ENCODE data around the gene COL19A1. TPM values are rescaled to one million over a fixed set of nuclear protein-coding genes. Genes with fewer than 3 reads are reported as not detected.

The COL19A1 gene
- total RNA-seq, 1 experiment from 2014 or later, result not detected

- BruUV-seq (replicated peaks), result no TSS peak
- H3K27ac ChIP-seq (ENCODE audit: low read length), result no peak overlapping the region
- ATAC-seq (no peak), DNase-seq (ENCODE audit: low read depth, low spot score) (no peak)
- no peak for TF ChIP-seq SIN3A (IDR thresholded peaks at IDR 0.05; ENCODE audit: borderline replicate concordance, insufficient read depth, low read depth, low read length)
- TF ChIP-seq CTCF (IDR thresholded peaks at IDR 0.05), result no peak
- no peak for TF ChIP-seq POLR2AphosphoS5 (IDR thresholded peaks at IDR 0.05; ENCODE audit: low read depth, low read length)
- TF ChIP-seq, protein P1, sequence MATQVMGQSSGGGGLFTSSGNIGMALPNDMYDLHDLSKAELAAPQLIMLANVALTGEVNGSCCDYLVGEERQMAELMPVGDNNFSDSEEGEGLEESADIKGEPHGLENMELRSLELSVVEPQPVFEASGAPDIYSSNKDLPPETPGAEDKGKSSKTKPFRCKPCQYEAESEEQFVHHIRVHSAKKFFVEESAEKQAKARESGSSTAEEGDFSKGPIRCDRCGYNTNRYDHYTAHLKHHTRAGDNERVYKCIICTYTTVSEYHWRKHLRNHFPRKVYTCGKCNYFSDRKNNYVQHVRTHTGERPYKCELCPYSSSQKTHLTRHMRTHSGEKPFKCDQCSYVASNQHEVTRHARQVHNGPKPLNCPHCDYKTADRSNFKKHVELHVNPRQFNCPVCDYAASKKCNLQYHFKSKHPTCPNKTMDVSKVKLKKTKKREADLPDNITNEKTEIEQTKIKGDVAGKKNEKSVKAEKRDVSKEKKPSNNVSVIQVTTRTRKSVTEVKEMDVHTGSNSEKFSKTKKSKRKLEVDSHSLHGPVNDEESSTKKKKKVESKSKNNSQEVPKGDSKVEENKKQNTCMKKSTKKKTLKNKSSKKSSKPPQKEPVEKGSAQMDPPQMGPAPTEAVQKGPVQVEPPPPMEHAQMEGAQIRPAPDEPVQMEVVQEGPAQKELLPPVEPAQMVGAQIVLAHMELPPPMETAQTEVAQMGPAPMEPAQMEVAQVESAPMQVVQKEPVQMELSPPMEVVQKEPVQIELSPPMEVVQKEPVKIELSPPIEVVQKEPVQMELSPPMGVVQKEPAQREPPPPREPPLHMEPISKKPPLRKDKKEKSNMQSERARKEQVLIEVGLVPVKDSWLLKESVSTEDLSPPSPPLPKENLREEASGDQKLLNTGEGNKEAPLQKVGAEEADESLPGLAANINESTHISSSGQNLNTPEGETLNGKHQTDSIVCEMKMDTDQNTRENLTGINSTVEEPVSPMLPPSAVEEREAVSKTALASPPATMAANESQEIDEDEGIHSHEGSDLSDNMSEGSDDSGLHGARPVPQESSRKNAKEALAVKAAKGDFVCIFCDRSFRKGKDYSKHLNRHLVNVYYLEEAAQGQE (IDR thresholded peaks at IDR 0.05; ENCODE audit: insufficient read depth in 1 of 2, low read depth in 2 of 2, low read length in 1 of 2), result no peak
- TF ChIP-seq TCF7L2 (IDR thresholded peaks at IDR 0.05; ENCODE audit: low read depth, low read length), result no peak
- no peak overlapping the region for H3K4me3 ChIP-seq (ENCODE audit: low read depth in 2 of 2, low read length in 2 of 2)
- peaks cover 3% of the 10 kb centered on the region; the same call in 1 of the 2 replicates for H3K9me3 ChIP-seq (ENCODE audit: control insufficient read depth, insufficient read depth, low read depth, low read length)
- intact Hi-C loops (cut with micrococcal nuclease; ENCODE audit: unreplicated experiment), result no loop called here
- CTCF ChIA-PET, result no interaction called here
- no peaks in the 10 kb centered on the region for H3K27me3 ChIP-seq (ENCODE audit: control insufficient read depth, insufficient read depth, low read length)
- H3K4me1 ChIP-seq (ENCODE audit: control insufficient read depth, insufficient read depth, low read length), result no peaks in the 10 kb centered on the region
- in situ Hi-C loops (cut with HindIII; ENCODE audit: low pct_unique_long_range_greater_than_20kb, low sequenced_read_pairs), result no loop called here
- POLR2A ChIA-PET, result no interaction called here
- no peaks in the 10 kb centered on the region for H3K36me3 ChIP-seq (ENCODE audit: control insufficient read depth, insufficient read depth, low read length)
These were observed 35.0 kb downstream of the COL19A1 start for GRCh38 chr6:69901361-69901760.

DNA sequence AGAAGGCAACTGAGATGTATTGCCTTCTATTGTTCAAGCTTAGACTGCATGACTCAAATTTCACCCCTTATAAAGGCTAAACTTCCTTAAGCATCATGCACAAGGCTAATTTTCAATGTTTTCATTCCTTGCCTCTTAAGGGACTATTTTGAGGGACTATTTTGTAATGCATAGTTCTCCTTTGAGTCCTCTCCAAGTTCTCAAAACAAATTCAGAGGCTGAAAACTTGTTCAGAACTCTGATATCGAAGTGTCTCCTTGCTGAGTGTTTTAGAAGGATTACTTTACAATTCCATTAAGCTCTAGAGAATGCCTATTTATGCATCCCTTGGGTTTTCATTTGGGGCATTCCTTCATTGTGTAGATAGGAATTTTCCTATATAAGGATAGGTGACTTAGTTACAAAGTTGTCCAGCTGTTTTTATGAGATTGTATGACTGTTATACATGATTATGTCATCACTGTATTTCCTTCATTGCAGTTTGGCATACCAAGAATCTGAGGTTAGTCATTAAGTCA, 41.7 kb downstream of the COL19A1 start:
- TF ChIP-seq, protein P1 (IDR thresholded peaks at IDR 0.05; ENCODE audit: insufficient read depth in 1 of 2, low read depth in 2 of 2, low read length in 1 of 2), result no peak
- TF ChIP-seq TCF7L2 (IDR thresholded peaks at IDR 0.05; ENCODE audit: low read depth, low read length) (no peak), CTCF (IDR thresholded peaks at IDR 0.05) (no peak), SIN3A (IDR thresholded peaks at IDR 0.05; ENCODE audit: borderline replicate concordance, insufficient read depth, low read depth, low read length) (no peak), POLR2AphosphoS5 (IDR thresholded peaks at IDR 0.05; ENCODE audit: low read depth, low read length) (no peak)
- in situ Hi-C loops (cut with HindIII; ENCODE audit: low pct_unique_long_range_greater_than_20kb, low sequenced_read_pairs) (no loop called here), intact Hi-C loops (cut with micrococcal nuclease; ENCODE audit: unreplicated experiment) (no loop called here)
- BruUV-seq (replicated peaks), result no TSS peak
- DNase-seq (ENCODE audit: low read depth, low spot score) (no peak), ATAC-seq (no peak)
- no peak overlapping the region for H3K4me3 ChIP-seq (ENCODE audit: low read depth in 2 of 2, low read length in 2 of 2)
- H3K9me3 ChIP-seq (ENCODE audit: control insufficient read depth, insufficient read depth, low read depth, low read length), result no peaks in the 10 kb centered on the region
- CTCF ChIA-PET, result no interaction called here
- no peaks in the 10 kb centered on the region for H3K27me3 ChIP-seq (ENCODE audit: control insufficient read depth, insufficient read depth, low read length)
- H3K36me3 ChIP-seq (ENCODE audit: control insufficient read depth, insufficient read depth, low read length), result no peaks in the 10 kb centered on the region
- H3K27ac ChIP-seq (ENCODE audit: low read length), result no peak overlapping the region
- no peaks in the 10 kb centered on the region for H3K4me1 ChIP-seq (ENCODE audit: control insufficient read depth, insufficient read depth, low read length)
- POLR2A ChIA-PET, result no interaction called here
